K562 (cell line): Measurements from ENCODE around the gene NRCAM.

Experiments
- RAD21 ChIP-seq, 2 experiments: fragments of 250-450 bp in 1 of 2; fragments of 450-650 bp in 1 of 2; sonication (Bioruptor Pico) in 1 of 2; formaldehyde crosslinking in 1 of 2; IDR thresholded peaks in 1 of 2; conservative IDR thresholded peaks in 1 of 2; 2 replicates each; pipeline versions ENCODE4 v1.4.0 to v1.8.0; 2020 to 2022; ENCODE audit warnings: mild to moderate bottlenecking in 2 of 2, moderate library complexity in 1 of 2
- SP1 ChIP-seq: sonication (generic); formaldehyde crosslinking; IDR thresholded peaks from 2 replicates; pipeline ENCODE4 v1.8.1; 2022; ENCODE audit warnings: mild to moderate bottlenecking, missing genetic modification reagents
- TEAD4 ChIP-seq, 2 experiments: sonication (generic) in 1 of 2; formaldehyde crosslinking in 1 of 2; IDR thresholded peaks; 2 replicates each; pipeline versions ENCODE4 v1.6.1 to v1.8.0; 2012 to 2022; ENCODE audit warnings: borderline replicate concordance in 1 of 2, inconsistent platforms in 1 of 2, low read length in 1 of 2, mild to moderate bottlenecking in 1 of 2, missing genetic modification reagents in 1 of 2
- ZKSCAN1 ChIP-seq: fragments of 150-350 bp; IDR thresholded peaks from 2 replicates; pipeline ENCODE4 v1.6.1; 2016; ENCODE audit warnings: low read depth, low read length
- ZNF785 ChIP-seq: fragments of 250-450 bp; sonication (Bioruptor Pico); IDR thresholded peaks from 2 replicates; pipeline ENCODE4 v1.4.0; 2020; ENCODE audit warnings: mild to moderate bottlenecking

GRCh38 chr7:108239501-108240225 is 216.6 kb downstream of the NRCAM start:
- TF ChIP-seq TEAD4 (IDR thresholded peaks at IDR 0.05; ENCODE audit: low read length) (no peak), TEAD4 (CRISPR knock-in tag; IDR thresholded peaks at IDR 0.05; ENCODE audit: borderline replicate concordance) (no peak), SP1 (CRISPR knock-in tag) (no peak), ZNF785 (CRISPR knock-in tag) (no peak), ZKSCAN1 (no peak), RAD21 (CRISPR knock-in tag; conservative IDR thresholded peaks at IDR 0.05 in 1 of 2, IDR thresholded peaks at IDR 0.05 in 1 of 2) (no peak)
